Kidney epithelial cell (primary cell): ENCODE results near the gene CLIC4. TPM values are rescaled to one million over a fixed set of nuclear protein-coding genes. Genes with fewer than 3 reads are reported as not detected.
A peak's percentile ranks its signal among the peaks of the same experiment; 100 is the strongest.

ENCODE experiments used
- DNase-seq: peaks from one replicate; pipeline ENCODE4 v3.0.0-alpha.2; 2010; ENCODE audit warnings: low read depth
- H3K27me3 ChIP-seq: 2 replicates; pipeline ENCODE4 v1.6.0; 2011; ENCODE audit warnings: low read length; ENCODE audit not compliant: control insufficient read depth, insufficient read depth
- H3K36me3 ChIP-seq: 2 replicates; pipeline ENCODE4 v1.5.1; 2011; ENCODE audit warnings: low read length; ENCODE audit not compliant: control insufficient read depth, insufficient read depth
- H3K4me3 ChIP-seq: 2 replicates; pipeline ENCODE4 v1.5.1; 2011; ENCODE audit warnings: low read depth, mild to moderate bottlenecking, control low read depth, low read length
- total RNA-seq: library from RNA; depleted of rRNA; stranded (reverse); fragments of >200 nt; gene quantifications from 2 replicates; pipeline ENCODE4 v1.2.3, GENCODE V29; 2015
- TF ChIP-seq, protein P1 (sequence below): IDR thresholded peaks from 2 replicates; pipeline ENCODE4 v1.5.1; 2011; ENCODE audit warnings: mild to moderate bottlenecking, moderate library complexity, low read length, control low read depth, inconsistent platforms; ENCODE audit not compliant: insufficient read depth, poor library complexity, severe bottlenecking

The CLIC4 gene
- total RNA-seq, 1 donor from 2014 or later: 224 TPM

GRCh38 chr1:24826510-24826909 lies 81.3 kb downstream of the CLIC4 start:
- TF ChIP-seq, protein P1, sequence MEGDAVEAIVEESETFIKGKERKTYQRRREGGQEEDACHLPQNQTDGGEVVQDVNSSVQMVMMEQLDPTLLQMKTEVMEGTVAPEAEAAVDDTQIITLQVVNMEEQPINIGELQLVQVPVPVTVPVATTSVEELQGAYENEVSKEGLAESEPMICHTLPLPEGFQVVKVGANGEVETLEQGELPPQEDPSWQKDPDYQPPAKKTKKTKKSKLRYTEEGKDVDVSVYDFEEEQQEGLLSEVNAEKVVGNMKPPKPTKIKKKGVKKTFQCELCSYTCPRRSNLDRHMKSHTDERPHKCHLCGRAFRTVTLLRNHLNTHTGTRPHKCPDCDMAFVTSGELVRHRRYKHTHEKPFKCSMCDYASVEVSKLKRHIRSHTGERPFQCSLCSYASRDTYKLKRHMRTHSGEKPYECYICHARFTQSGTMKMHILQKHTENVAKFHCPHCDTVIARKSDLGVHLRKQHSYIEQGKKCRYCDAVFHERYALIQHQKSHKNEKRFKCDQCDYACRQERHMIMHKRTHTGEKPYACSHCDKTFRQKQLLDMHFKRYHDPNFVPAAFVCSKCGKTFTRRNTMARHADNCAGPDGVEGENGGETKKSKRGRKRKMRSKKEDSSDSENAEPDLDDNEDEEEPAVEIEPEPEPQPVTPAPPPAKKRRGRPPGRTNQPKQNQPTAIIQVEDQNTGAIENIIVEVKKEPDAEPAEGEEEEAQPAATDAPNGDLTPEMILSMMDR: no peak
- H3K36me3 ChIP-seq: no peaks in the 10 kb centered on the region
- no peak overlapping the region for H3K4me3 ChIP-seq
- no peaks in the 10 kb centered on the region for H3K27me3 ChIP-seq
- no peak for DNase-seq

DNA sequence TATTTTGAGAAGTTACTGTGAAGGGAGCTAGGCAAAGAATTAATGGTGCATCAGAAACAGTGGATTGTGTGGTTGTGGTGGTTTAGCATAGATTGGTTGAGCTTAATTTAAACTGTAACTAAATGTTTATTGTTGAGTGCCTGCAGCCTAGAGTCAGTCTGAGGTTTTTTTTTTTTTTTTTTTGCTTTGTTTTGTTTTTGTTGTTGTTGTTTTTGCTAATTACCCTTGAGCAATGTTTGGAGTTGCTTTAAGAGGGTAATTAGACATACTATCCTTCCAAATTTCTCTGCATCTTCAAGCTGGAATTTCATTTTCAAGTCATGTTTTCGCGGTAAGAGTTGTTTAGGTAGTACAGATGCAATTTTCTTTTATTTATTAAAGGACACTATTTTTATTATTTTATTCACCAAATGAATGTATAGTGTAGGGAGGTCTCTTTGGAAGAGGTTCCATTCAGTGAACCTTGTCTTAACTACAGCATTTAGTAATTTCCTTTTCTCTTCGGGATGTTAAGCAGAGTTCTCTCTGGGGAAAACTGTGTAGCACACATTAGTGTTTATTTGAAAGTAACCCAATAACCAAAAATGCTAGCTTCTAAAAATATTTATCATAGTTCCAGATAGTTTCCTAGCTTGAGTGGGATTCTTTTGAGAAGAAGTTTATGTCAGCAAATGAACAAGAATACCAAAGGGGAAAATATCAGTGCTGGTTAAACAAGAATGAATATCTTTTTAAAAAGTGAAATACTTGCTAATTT lies 82.3 kb downstream of the CLIC4 start:
- Histone ChIP-seq H3K36me3 (no peaks in the 10 kb centered on the region), H3K27me3 (no peaks in the 10 kb centered on the region), H3K4me3 (no peak overlapping the region)
- TF ChIP-seq, protein P1: no peak
- no peak for DNase-seq

DNA sequence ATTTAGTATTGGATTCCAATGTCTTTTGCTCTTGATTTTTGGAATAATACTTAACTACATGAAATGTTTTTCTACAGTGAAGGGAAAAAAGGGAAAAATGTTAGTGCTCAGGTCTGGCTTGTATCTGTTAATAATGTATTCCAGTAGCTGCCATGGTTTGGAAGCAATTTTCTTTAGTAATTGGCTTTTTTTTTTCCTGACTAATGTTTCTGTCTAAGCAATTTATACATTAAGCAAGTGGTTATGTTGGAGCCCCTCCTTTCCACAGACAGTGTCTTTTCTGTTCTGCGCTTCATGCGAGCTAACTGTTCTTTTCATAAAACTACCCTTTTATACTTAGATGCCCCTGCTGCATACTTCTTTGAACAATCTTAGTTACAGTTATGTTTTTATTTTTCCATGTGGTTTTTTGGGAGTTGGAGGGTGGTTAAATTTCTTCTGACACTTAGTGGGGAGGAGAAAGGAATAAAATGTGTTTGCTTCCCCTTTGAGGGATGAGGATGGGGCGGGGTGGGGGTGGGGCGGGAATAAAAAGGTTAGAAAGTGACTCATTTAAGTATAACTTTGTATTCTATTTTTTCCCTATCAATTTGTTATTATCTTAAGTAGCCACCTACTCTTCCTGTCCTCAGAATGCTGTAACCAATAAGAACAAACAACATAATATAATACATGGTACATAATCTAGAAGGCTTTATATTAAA lies 83.1 kb downstream of the CLIC4 start:
- TF ChIP-seq, protein P1: no peak
- Histone ChIP-seq H3K36me3 (no peaks in the 10 kb centered on the region), H3K27me3 (no peaks in the 10 kb centered on the region), H3K4me3 (no peak overlapping the region)
- no peak for DNase-seq

DNA sequence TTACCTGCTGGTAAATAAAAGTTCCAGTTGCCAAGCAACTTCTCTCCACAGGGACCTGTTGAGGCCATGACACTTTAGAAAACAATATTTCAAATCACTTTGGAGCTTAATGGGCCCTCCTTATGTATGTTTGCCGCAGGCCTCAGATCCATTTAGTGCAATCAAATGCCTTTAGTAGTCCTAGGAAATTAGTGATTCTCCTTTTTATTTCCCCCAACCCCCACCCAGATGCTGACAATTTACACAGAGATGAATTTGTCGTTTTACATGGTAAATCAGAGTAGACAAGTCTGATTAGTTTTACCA lies 83.6 kb downstream of the CLIC4 start:
- H3K4me3 ChIP-seq: no peak overlapping the region
- no peaks in the 10 kb centered on the region for H3K27me3 ChIP-seq
- no peaks in the 10 kb centered on the region for H3K36me3 ChIP-seq
- TF ChIP-seq, protein P1: no peak
- no peak for DNase-seq

GRCh38 chr1:24830680-24831272 lies 85.5 kb downstream of the CLIC4 start:
- TF ChIP-seq, protein P1: peak; percentile 71
- Histone ChIP-seq H3K27me3 (no peaks in the 10 kb centered on the region), H3K4me3 (no peak overlapping the region), H3K36me3 (no peaks in the 10 kb centered on the region)
- DNase-seq: peak; percentile 16

GRCh38 chr1:24841593-24841992 lies 96.3 kb downstream of the CLIC4 start:
- Histone ChIP-seq H3K27me3 (no peaks in the 10 kb centered on the region), H3K36me3 (no peaks in the 10 kb centered on the region), H3K4me3 (no peak overlapping the region)
- DNase-seq: no peak
- TF ChIP-seq, protein P1: no peak
